HG02642 (cell line): Measurements from ENCODE around the gene LGR6.

Source experiments
- ATAC-seq: cut with Tn5 transposase; IDR thresholded peaks from one replicate; pipeline ENCODE4 v1.9.1; 2021; ENCODE audit warnings: mild to moderate bottlenecking; ENCODE audit not compliant: unreplicated experiment, poor library complexity

The LGR6 gene

DNA sequence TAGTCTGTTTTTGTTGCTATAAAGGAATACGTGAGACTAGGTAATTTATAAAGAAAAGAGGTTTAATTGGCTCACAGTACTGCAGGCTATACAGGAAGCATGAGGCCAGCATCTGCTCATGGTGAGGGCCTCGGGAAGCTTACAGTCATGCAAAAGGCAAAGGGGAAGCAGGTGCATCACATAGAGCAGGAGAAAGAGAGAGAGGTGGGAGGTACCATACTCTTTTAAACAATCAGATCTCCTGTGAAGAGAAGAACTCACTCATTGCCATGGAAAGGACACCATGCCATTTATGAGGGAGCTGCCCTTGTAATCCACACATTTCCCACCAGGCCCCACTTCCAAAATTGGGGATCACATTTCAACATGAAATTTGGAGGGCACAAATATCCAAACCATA is 167.6 kb downstream of the LGR6 start:
- no peak for ATAC-seq

- ATAC-seq = no peak
These were observed 168.1 kb downstream of the LGR6 start for GRCh38 chr1:202361701-202362100.

DNA sequence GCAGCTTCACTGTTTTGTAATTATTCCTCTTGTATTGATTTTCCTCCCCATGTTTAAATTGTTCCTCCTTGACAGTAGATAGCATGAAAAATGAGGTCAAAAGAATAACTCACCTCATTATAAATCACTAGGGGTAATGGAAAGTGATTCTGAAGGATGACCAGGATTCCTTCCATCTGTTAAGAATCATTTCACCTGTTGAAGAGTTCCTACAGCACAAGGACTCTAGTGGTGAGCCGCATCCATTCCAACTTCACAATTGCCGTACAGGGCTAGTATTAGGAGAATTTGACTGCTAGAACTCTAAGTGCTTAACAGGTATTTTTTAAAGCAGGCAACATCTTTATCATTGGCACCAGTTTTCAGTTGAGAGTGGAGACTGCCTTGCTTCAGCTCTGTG is 168.6 kb downstream of the LGR6 start:
- ATAC-seq = no peak

DNA sequence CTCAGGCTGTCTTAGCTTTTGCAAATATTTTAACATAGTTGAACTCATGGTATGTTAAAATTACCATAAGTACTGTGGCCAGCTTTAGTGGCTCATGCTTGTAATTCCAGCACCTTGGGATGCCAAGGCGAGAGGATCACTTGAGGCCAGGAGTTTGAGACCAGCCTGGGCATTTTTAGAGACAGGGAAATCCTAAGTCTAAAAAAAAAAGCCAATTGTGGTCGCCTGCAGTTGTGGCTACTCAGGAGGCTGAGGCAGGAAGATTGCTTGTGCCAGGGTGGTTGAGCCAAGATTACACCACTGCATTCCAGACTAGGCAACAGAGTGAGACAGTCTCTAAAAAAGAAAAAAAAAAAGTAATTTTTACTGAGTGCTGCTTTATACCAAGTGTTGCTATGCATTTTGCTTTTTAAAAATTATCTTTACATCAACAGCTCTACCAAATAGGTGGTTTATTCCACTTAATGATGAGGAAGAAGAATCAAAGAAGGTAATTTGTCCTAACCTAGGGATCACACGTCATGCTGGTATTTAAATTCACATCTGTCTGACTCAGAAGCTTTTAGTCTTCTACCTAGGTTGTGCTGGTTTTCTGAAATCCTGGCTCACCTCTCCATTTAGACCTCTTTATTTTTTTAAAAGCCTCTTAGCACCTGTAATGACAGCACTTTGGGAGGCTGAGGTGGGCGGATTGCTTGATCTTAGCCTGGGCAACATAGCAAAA is 171.7 kb downstream of the LGR6 start:
- no peak for ATAC-seq

DNA sequence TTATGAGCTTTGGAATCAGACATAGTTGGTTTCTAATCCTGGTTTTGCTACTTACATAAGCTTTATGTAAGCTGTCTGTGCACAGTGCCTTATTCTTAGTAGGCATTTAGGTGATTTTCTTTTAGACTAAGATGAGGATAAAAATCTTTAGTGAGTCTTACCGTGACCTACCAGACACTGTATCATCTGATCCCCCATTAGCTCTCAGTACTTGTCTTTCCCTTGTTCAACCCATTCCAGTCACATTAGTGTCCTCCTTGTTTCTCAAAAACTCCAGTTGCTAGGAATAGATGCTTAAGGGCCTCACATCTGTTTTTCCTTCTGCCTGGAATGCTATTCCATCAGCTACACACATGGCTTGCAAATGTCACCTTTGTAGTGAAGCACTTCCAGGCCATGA is 173.7 kb downstream of the LGR6 start:
- no peak for ATAC-seq
